Mesenchymal stem cell (in vitro differentiated cells and primary cell): Measurements from ENCODE around the gene ANO10.

Experiments used
- DNase-seq: peaks from one replicate; pipeline ENCODE4 v3.0.0-alpha.2; 2013
- H2AFZ ChIP-seq: one replicate; pipeline ENCODE4 v1.6.1; 2013; ENCODE audit warnings: low read depth, mild to moderate bottlenecking, control low read depth, inconsistent platforms, low read length, moderate library complexity
- H2AK5ac ChIP-seq: 2 replicates; pipeline ENCODE4 v1.6.1; 2013; ENCODE audit warnings: low read length, moderate library complexity, mild to moderate bottlenecking, inconsistent platforms; ENCODE audit not compliant: severe bottlenecking
- H2BK120ac ChIP-seq: one replicate; pipeline ENCODE4 v1.6.1; 2013; ENCODE audit warnings: low read depth, mild to moderate bottlenecking, inconsistent platforms, low read length, moderate library complexity
- H2BK12ac ChIP-seq, 2 experiments: one replicate each; pipeline ENCODE4 v1.6.1; 2013; ENCODE audit warnings: inconsistent platforms in 2 of 2, low read length in 2 of 2, mild to moderate bottlenecking in 2 of 2, moderate library complexity in 2 of 2, control low read depth in 1 of 2
- H2BK15ac ChIP-seq: one replicate; pipeline ENCODE4 v1.6.1; 2013; ENCODE audit warnings: mild to moderate bottlenecking, low read depth, inconsistent platforms; ENCODE audit not compliant: poor library complexity, severe bottlenecking
- H2BK5ac ChIP-seq: 2 replicates; pipeline ENCODE4 v1.6.1; 2013; ENCODE audit warnings: low read depth, mild to moderate bottlenecking, low read length, control low read depth, inconsistent platforms; ENCODE audit not compliant: poor library complexity, severe bottlenecking
- H3K14ac ChIP-seq, 2 experiments: one replicate each; pipeline ENCODE4 v1.6.1; 2013; ENCODE audit warnings: inconsistent platforms in 2 of 2, low read length in 2 of 2, control low read depth in 1 of 2, mild to moderate bottlenecking in 1 of 2, moderate library complexity in 1 of 2
- H3K18ac ChIP-seq, 2 experiments: one replicate each; pipeline ENCODE4 v1.6.1; 2013; ENCODE audit warnings: inconsistent platforms in 2 of 2, low read length in 2 of 2, control low read depth in 1 of 2, low read depth in 1 of 2, mild to moderate bottlenecking in 1 of 2
- H3K23ac ChIP-seq, 2 experiments: one replicate each; pipeline ENCODE4 v1.6.1; 2013; ENCODE audit warnings: inconsistent platforms in 2 of 2, low read length in 2 of 2, mild to moderate bottlenecking in 2 of 2, moderate library complexity in 2 of 2, control low read depth in 1 of 2
- H3K27ac ChIP-seq: 2 replicates; pipeline ENCODE4 v1.5.1; 2013; ENCODE audit warnings: mild to moderate bottlenecking, moderate library complexity, low read length, control low read depth, inconsistent platforms; ENCODE audit not compliant: poor library complexity, severe bottlenecking
- H3K27me3 ChIP-seq, 2 experiments: 2 replicates each; pipeline versions ENCODE4 v1.6.1 to v1.7.0; 2013; ENCODE audit warnings: low read length in 2 of 2, mild to moderate bottlenecking in 2 of 2, moderate library complexity in 2 of 2, control low read depth in 1 of 2, inconsistent platforms in 1 of 2; ENCODE audit not compliant: control insufficient read depth in 1 of 2, insufficient read depth in 1 of 2
- H3K36me3 ChIP-seq, 2 experiments: 2 replicates each; pipeline versions ENCODE4 v1.6.1 to v1.7.0; 2013; ENCODE audit warnings: low read length in 2 of 2, control low read depth in 1 of 2, inconsistent platforms in 1 of 2, low read depth in 1 of 2, mild to moderate bottlenecking in 1 of 2; ENCODE audit not compliant: insufficient read depth in 2 of 2, control insufficient read depth in 1 of 2
- H3K4ac ChIP-seq, 2 experiments: one replicate each; pipeline ENCODE4 v1.6.1; 2013; ENCODE audit warnings: inconsistent platforms in 2 of 2, low read length in 2 of 2, mild to moderate bottlenecking in 2 of 2, moderate library complexity in 2 of 2, control low read depth in 1 of 2, low read depth in 1 of 2
- H3K4me1 ChIP-seq: 2 replicates; pipeline ENCODE4 v1.6.1; 2013; ENCODE audit warnings: low read depth, low read length, control low read depth; ENCODE audit not compliant: control insufficient read depth, insufficient read depth
- H3K4me2 ChIP-seq: 2 replicates; pipeline ENCODE4 v1.6.1; 2013; ENCODE audit warnings: low read length, mild to moderate bottlenecking, inconsistent platforms; ENCODE audit not compliant: poor library complexity, severe bottlenecking
- H3K4me3 ChIP-seq, 2 experiments: 2 replicates each; pipeline versions ENCODE4 v1.5.1 to v1.7.0; 2013; ENCODE audit warnings: low read length in 2 of 2, mild to moderate bottlenecking in 2 of 2, control low read depth in 1 of 2, low read depth in 1 of 2; ENCODE audit not compliant: insufficient read depth in 1 of 2
- H3K79me1 ChIP-seq: replicated peaks from 2 replicates; pipeline ENCODE4 v1.6.1; 2013; ENCODE audit warnings: mild to moderate bottlenecking, control low read depth, low read length, inconsistent platforms; ENCODE audit not compliant: poor library complexity, severe bottlenecking
- H3K9ac ChIP-seq: 2 replicates; pipeline ENCODE4 v1.7.0; 2013; ENCODE audit warnings: mild to moderate bottlenecking, low read length, moderate library complexity
- H3K9me3 ChIP-seq: 2 replicates; pipeline ENCODE4 v1.7.0; 2013; ENCODE audit warnings: mild to moderate bottlenecking, low read length; ENCODE audit not compliant: control insufficient read depth
- H4K8ac ChIP-seq: one replicate; pipeline ENCODE4 v1.6.1; 2013; ENCODE audit warnings: inconsistent platforms, mild to moderate bottlenecking, low read length, moderate library complexity
- H4K91ac ChIP-seq: one replicate; pipeline ENCODE4 v1.6.1; 2013; ENCODE audit warnings: mild to moderate bottlenecking, low read length, inconsistent platforms
- WGBS: methylation state at CpG from one replicate; pipeline ENCODE4 v1.1.7; 2013; ENCODE audit warnings: mixed read lengths; 5-methylcytosine and 5-hydroxymethylcytosine counted together

Gene ANO10

GRCh38 chr3:43432462-43432861, 189.3 kb downstream of the ANO10 start:
- H3K23ac ChIP-seq: no peak overlapping the region
- H2BK15ac ChIP-seq: no peak overlapping the region
- 96% methylated on average over 2 of the region's 2 CpGs for whole genome bisulfite sequencing
- peaks cover 5% of the 10 kb centered on the region for H3K79me1 ChIP-seq
- no peak overlapping the region for H3K18ac ChIP-seq
- no peak overlapping the region for H2BK12ac ChIP-seq
- no peak overlapping the region for H3K4me2 ChIP-seq
- no peak overlapping the region for H3K4ac ChIP-seq
- H3K14ac ChIP-seq: no peak overlapping the region
- H2BK120ac ChIP-seq: no peak overlapping the region
- H3K27ac ChIP-seq: no peak overlapping the region
- H3K36me3 ChIP-seq: peaks cover 3 to 16% of the 10 kb centered on the region in 2 experiments
- H2AFZ ChIP-seq: no peak overlapping the region
- no peak overlapping the region for H2BK5ac ChIP-seq
- H4K91ac ChIP-seq: no peak overlapping the region
- H3K4me3 ChIP-seq: no peak overlapping the region
- H2AK5ac ChIP-seq: no peak overlapping the region
- no peaks in the 10 kb centered on the region for H3K27me3 ChIP-seq
- H3K4me1 ChIP-seq: no peaks in the 10 kb centered on the region
- no peak for DNase-seq
- no peak overlapping the region for H4K8ac ChIP-seq
- no peak overlapping the region for H3K9ac ChIP-seq
- no peaks in the 10 kb centered on the region for H3K9me3 ChIP-seq

- H3K23ac ChIP-seq: no peak overlapping the region
- 80% methylated on average over 1 of the region's 1 CpG for WGBS
Observed at GRCh38 chr3:43426388-43426787, 195.4 kb downstream of the ANO10 start.

GRCh38 chr3:43425829-43426228, 196.0 kb downstream of the ANO10 start:
- no peak for DNase-seq
- Histone ChIP-seq H2BK5ac (no peak overlapping the region), H3K14ac (no peak overlapping the region), H3K9me3 (no peaks in the 10 kb centered on the region), H2AFZ (no peak overlapping the region), H3K9ac (no peak overlapping the region), H3K4me2 (no peak overlapping the region), H3K23ac (no peak overlapping the region), H3K18ac (no peak overlapping the region), H2AK5ac (no peak overlapping the region), H3K4me1 (peaks cover 3% of the 10 kb centered on the region), H2BK120ac (no peak overlapping the region), H3K27me3 (no peaks in the 10 kb centered on the region), H2BK12ac (no peak overlapping the region), H3K4ac (no peak overlapping the region), H4K8ac (no peak overlapping the region), H2BK15ac (no peak overlapping the region), H3K27ac (no peak overlapping the region), H3K4me3 (no peak overlapping the region), H3K36me3 (peaks cover 0 to 5% of the 10 kb centered on the region in 2 experiments), H4K91ac (no peak overlapping the region), H3K79me1 (no peaks in the 10 kb centered on the region)
- WGBS: 92% methylated on average over 4 of the region's 4 CpGs

More at GRCh38 chr3:43426388-43426787, 195.4 kb downstream of the ANO10 start:
- H3K36me3 ChIP-seq: peaks cover under 1 to 7% of the 10 kb centered on the region in 2 experiments
- H4K8ac ChIP-seq: no peak overlapping the region
- H2AFZ ChIP-seq: no peak overlapping the region
- H3K9me3 ChIP-seq: no peaks in the 10 kb centered on the region
- no peak overlapping the region for H3K4me2 ChIP-seq
- no peak overlapping the region for H2BK15ac ChIP-seq
- DNase-seq: no peak
- H3K27ac ChIP-seq: no peak overlapping the region
- H3K27me3 ChIP-seq: no peaks in the 10 kb centered on the region
- no peak overlapping the region for H3K18ac ChIP-seq
- no peaks in the 10 kb centered on the region for H3K79me1 ChIP-seq
- no peak overlapping the region for H4K91ac ChIP-seq
- H3K9ac ChIP-seq: no peak overlapping the region
- no peak overlapping the region for H3K14ac ChIP-seq
- H3K4me3 ChIP-seq: no peak overlapping the region
- peaks cover 3% of the 10 kb centered on the region for H3K4me1 ChIP-seq
- H2BK120ac ChIP-seq: no peak overlapping the region
- H2AK5ac ChIP-seq: no peak overlapping the region
- H2BK5ac ChIP-seq: no peak overlapping the region
- no peak overlapping the region for H3K4ac ChIP-seq
- H2BK12ac ChIP-seq: no peak overlapping the region

GRCh38 chr3:43423639-43424038, 198.2 kb downstream of the ANO10 start:
- DNase-seq: no peak

More at GRCh38 chr3:43423639-43424038, 198.2 kb downstream of the ANO10 start:
- Histone ChIP-seq H2BK12ac (no peak overlapping the region), H3K23ac (no peak overlapping the region), H3K9me3 (no peaks in the 10 kb centered on the region), H3K4me1 (peaks cover 3% of the 10 kb centered on the region), H4K91ac (no peak overlapping the region), H3K27ac (no peak overlapping the region), H3K18ac (no peak overlapping the region), H2BK15ac (no peak overlapping the region), H3K14ac (no peak overlapping the region), H3K9ac (no peak overlapping the region), H3K4ac (no peak overlapping the region), H2BK5ac (no peak overlapping the region), H3K27me3 (no peaks in the 10 kb centered on the region), H2AK5ac (no peak overlapping the region), H2BK120ac (no peak overlapping the region), H3K36me3 (peaks cover 0 to 8% of the 10 kb centered on the region in 2 experiments), H2AFZ (no peak overlapping the region), H4K8ac (no peak overlapping the region), H3K79me1 (no peaks in the 10 kb centered on the region), H3K4me2 (no peak overlapping the region), H3K4me3 (no peak overlapping the region)
- WGBS: 61% methylated on average over 3 of the region's 3 CpGs
